ENCODE measurements around the gene TP53I3.
A peak's percentile ranks its signal among the peaks of the same experiment; 100 is the strongest.
"Not testable (repeated sequence)": the region's sequence is repeated elsewhere in the genome, so short reads cannot be mapped to it uniquely, and the experiment has no call there.

Gene TP53I3

GRCh38 chr2:24084386-24085199 lies at the start of gene TP53I3:
TSS of gene TP53I3 (minus strand) at chr2:24084834. CDS start at chr2:24084326, 508 bp downstream.
- peak; percentile 76 to 80 for DNase-seq

GRCh38 chr2:24132543-24132942 lies 47.9 kb upstream of the TP53I3 start:
- DNase-seq = no peak

GRCh38 chr2:24125956-24126355 lies 41.3 kb upstream of the TP53I3 start:
- DNase-seq = no peak

GRCh38 chr2:24123922-24124580 lies 39.4 kb upstream of the TP53I3 start:
- no peak for DNase-seq

- peak; percentile 35 to 47 for DNase-seq
These were observed 38.7 kb upstream of the TP53I3 start, which contains the start of the genes FAM228B and PFN4 for GRCh38 chr2:24123195-24123921. TSS of gene FAM228B (plus strand) at chr2:24123469. CDS start at chr2:24124362, 893 bp downstream. TSS of gene PFN4 (minus strand) at chr2:24123334. CDS start at chr2:24122535, 799 bp downstream.

GRCh38 chr2:24122366-24123194 lies 37.9 kb upstream of the TP53I3 start:
- no peak for DNase-seq

- DNase-seq = no peak
These were observed 36.8 kb upstream of the TP53I3 start for GRCh38 chr2:24121469-24121868.

GRCh38 chr2:24121066-24121465 lies 36.4 kb upstream of the TP53I3 start:
- no peak for DNase-seq

GRCh38 chr2:24117902-24118301 lies 33.3 kb upstream of the TP53I3 start:
- no peak for DNase-seq

GRCh38 chr2:24115057-24115456 lies 30.4 kb upstream of the TP53I3 start:
- DNase-seq = no peak

- no peak for DNase-seq
These were observed 26.8 kb upstream of the TP53I3 start for GRCh38 chr2:24111407-24111901.

- DNase-seq = no peak
These were observed 26.1 kb upstream of the TP53I3 start for GRCh38 chr2:24110660-24111303.

GRCh38 chr2:24109431-24109830 lies 24.8 kb upstream of the TP53I3 start:
- DNase-seq = not testable (repeated sequence)

- DNase-seq = no peak
These were observed 22.7 kb upstream of the TP53I3 start for GRCh38 chr2:24107336-24107735.

GRCh38 chr2:24106786-24107185 lies 22.2 kb upstream of the TP53I3 start:
- DNase-seq = no peak

- DNase-seq = no peak
These were observed 21.2 kb upstream of the TP53I3 start for GRCh38 chr2:24105816-24106215.

GRCh38 chr2:24104906-24105305 lies 20.3 kb upstream of the TP53I3 start:
- DNase-seq = no peak

- DNase-seq = no peak
These were observed 19.5 kb upstream of the TP53I3 start for GRCh38 chr2:24104110-24104650.

- DNase-seq = no peak
These were observed 18.0 kb upstream of the TP53I3 start for GRCh38 chr2:24102677-24103076.

- no peak for DNase-seq
These were observed 17.4 kb upstream of the TP53I3 start for GRCh38 chr2:24101992-24102391.

GRCh38 chr2:24100732-24101131 lies 16.1 kb upstream of the TP53I3 start:
- DNase-seq = not testable (repeated sequence)

Measured in activated CD4-positive, alpha-beta T cell treated with anti-CD3 and anti-CD28 coated beads for 4 hours (primary cell).